Limb (tissue), 2 donors: Measurements from ENCODE around the gene MAML1.

Experiments used
- DNase-seq, 2 donors: peaks; one replicate each; pipeline ENCODE4 v3.0.0-alpha.2; 2016; ENCODE audit errors: extremely low spot score in 2 of 2

MAML1 gene

GRCh38 chr5:179804555-179804947, 71.9 kb downstream of the MAML1 start:
- no peak for DNase-seq

GRCh38 chr5:179805070-179805528, 72.5 kb downstream of the MAML1 start:
- no peak for DNase-seq

GRCh38 chr5:179805529-179806249, 73.1 kb downstream of the MAML1 start:
- peak in 1 of 2 donors; percentile 70 for DNase-seq

- peak; percentile 65 to 84 for DNase-seq
Observed at GRCh38 chr5:179806250-179807048, 73.8 kb downstream of the MAML1 start, which contains the start of gene MGAT4B. Gene MGAT4B, minus strand, starts transcription at chr5:179806866. Its CDS starts 283 bp downstream, at chr5:179806583.

GRCh38 chr5:179812135-179812825, 79.7 kb downstream of the MAML1 start:
- DNase-seq: no peak

- DNase-seq: no peak
Observed at GRCh38 chr5:179812997-179813607, 80.5 kb downstream of the MAML1 start.

GRCh38 chr5:179814090-179814489, 81.5 kb downstream of the MAML1 start:
- DNase-seq: no peak

GRCh38 chr5:179815491-179816249, 83.0 kb downstream of the MAML1 start:
- no peak for DNase-seq

GRCh38 chr5:179816401-179816795, 83.8 kb downstream of the MAML1 start:
- DNase-seq: no peak

- peak in 1 of 2 donors; percentile 48 for DNase-seq
Observed at GRCh38 chr5:179816796-179817469, 84.3 kb downstream of the MAML1 start.

- DNase-seq: no peak
Observed at GRCh38 chr5:179817470-179817840, 84.8 kb downstream of the MAML1 start.

- peak in 1 of 2 donors; percentile 39 for DNase-seq
Observed at GRCh38 chr5:179817890-179818745, 85.5 kb downstream of the MAML1 start.

GRCh38 chr5:179818746-179819295, 86.2 kb downstream of the MAML1 start:
- peak; percentile 54 to 85 for DNase-seq

- peak in 1 of 2 donors; percentile 67 for DNase-seq
Observed at GRCh38 chr5:179819296-179820126, 86.9 kb downstream of the MAML1 start.

- peak in 1 of 2 donors; percentile 39 for DNase-seq
Observed at GRCh38 chr5:179820127-179820482, 87.5 kb downstream of the MAML1 start.

GRCh38 chr5:179820483-179821297, 88.1 kb downstream of the MAML1 start, which contains the start of gene SQSTM1:
Gene SQSTM1, plus strand, starts transcription at chr5:179820905. Its CDS starts 32 bp downstream, at chr5:179820937.
- peak; percentile 72 to 92 for DNase-seq
